ENCODE measurements around the gene C2CD2. TPM values are rescaled to one million over a fixed set of nuclear protein-coding genes. Genes with fewer than 3 reads are reported as not detected.

C2CD2 gene
- total and polyA plus RNA-seq, 10 of the 15 experiments (the other 5 are each of a cell fraction or from before 2014, with no cell fraction given): 2.2 to 30.9 (median 9.9) TPM

GRCh38 chr21:41933313-41934079 lies 20.3 kb downstream of the C2CD2 start:
- FAIRE-seq: no peak
- H3K9ac ChIP-seq (ENCODE audit: control insufficient read depth, insufficient read depth, low read length): no peak overlapping the region
- TF ChIP-seq RFX5 (IDR thresholded peaks at IDR 0.05; ENCODE audit: low read depth, low read length) (no peak), MYB (IDR thresholded peaks at IDR 0.05; ENCODE audit: borderline replicate concordance, low read depth, low read length) (no peak), RUNX3 (IDR thresholded peaks at IDR 0.05; ENCODE audit: low read length) (no peak), ATF7 (IDR thresholded peaks at IDR 0.05; ENCODE audit: low read depth) (no peak), PKNOX1 (IDR thresholded peaks at IDR 0.05) (no peak), RAD51 (IDR thresholded peaks at IDR 0.05) (no peak), SP1 (IDR thresholded peaks at IDR 0.05; ENCODE audit: low read depth, low read length) (no peak), BCL11A (IDR thresholded peaks at IDR 0.05; ENCODE audit: low read depth, low read length) (no peak), POU2F2 (IDR thresholded peaks at IDR 0.05; ENCODE audit: borderline replicate concordance, low read depth, low read length) (no peak), NR2F1 (conservative IDR thresholded peaks at IDR 0.05) (no peak), NFXL1 (IDR thresholded peaks at IDR 0.05; ENCODE audit: borderline replicate concordance) (no peak), RCOR1 (conservative IDR thresholded peaks at IDR 0.05; ENCODE audit: low read depth, low read length) (no peak), CTCF (IDR thresholded peaks at IDR 0.05 in 2 of 3, conservative IDR thresholded peaks at IDR 0.05 in 1 of 3; ENCODE audit: control insufficient read depth in 2 of 3, extremely low read depth in 1 of 3, insufficient read depth in 1 of 3, low read depth in 3 of 3, low read length in 3 of 3) (no peak; a peak in 1 of 6 replicates), MXI1 (IDR thresholded peaks at IDR 0.05; ENCODE audit: low read depth, low read length) (no peak), TCF12 (IDR thresholded peaks at IDR 0.05; ENCODE audit: low read depth, low read length) (no peak), PRDM15 (CRISPR knock-in tag; IDR thresholded peaks at IDR 0.05) (no peak), SREBF1 (IDR thresholded peaks at IDR 0.05; ENCODE audit: low read length) (no peak)

More at GRCh38 chr21:41933313-41934079, 20.3 kb downstream of the C2CD2 start:
- ChIA-PET SMC1A (ENCODE audit: uncharacterized antibody, unreplicated experiment) (interaction anchor here (0.9 to 1.3 kb wide), 2 partner anchors 10 to 184 kb away, joined by 3 to 6 read pairs; no protein-coding TSS in a partner anchor), CTCF (no interaction called here), RAD21 (ENCODE audit: unreplicated experiment) (interaction anchor here (0.7 kb wide), 1 partner anchor 10 kb away, joined by 3 read pairs; no protein-coding TSS in a partner anchor), POLR2A (no interaction called here)
- H3K4me3 ChIP-seq: no peak overlapping the region
- H3K4me1 ChIP-seq (ENCODE audit: control insufficient read depth, insufficient read depth, low read length): peaks cover 17% of the 10 kb centered on the region
- in situ Hi-C loops (cut with MboI) (no loop called here), intact Hi-C loops (cut with micrococcal nuclease; ENCODE audit: unreplicated experiment) (no loop called here)
- 75% methylated on average over 18 of the region's 18 CpGs for WGBS (ENCODE audit: insufficient coverage, insufficient replicate concordance, low lambda C conversion rate, missing lambda C conversion rate)
- no peaks in the 10 kb centered on the region; the same call in 2 of the 3 replicates for H3K9me3 ChIP-seq (replicated peaks; ENCODE audit: control insufficient read depth, insufficient read depth, low read length)
- no peaks in the 10 kb centered on the region for H3K27me3 ChIP-seq (replicated peaks in 1 of 2; ENCODE audit: control insufficient read depth in 2 of 2, insufficient read depth in 2 of 2, low read length in 1 of 2)
- no peak overlapping the region for H2AFZ ChIP-seq (ENCODE audit: control insufficient read depth, low read depth, low read length)
- H3K27ac ChIP-seq (ENCODE audit: control insufficient read depth, insufficient read depth): 0 out of 2 replicates have a peak overlapping the region, but pooled peaks have one; percentile 2
- no peaks in the 10 kb centered on the region for H3K36me3 ChIP-seq (ENCODE audit: control insufficient read depth in 2 of 2, insufficient read depth in 2 of 2, low read length in 1 of 2)
- H3K4me2 ChIP-seq (ENCODE audit: control insufficient read depth, insufficient read depth): no peak overlapping the region
- ATAC-seq (no peak), DNase-seq (ENCODE audit: low read depth, low spot score) (no peak)
- BruUV-seq (replicated peaks): no TSS peak
- H3K79me2 ChIP-seq (ENCODE audit: control insufficient read depth, insufficient read depth, low read length): peaks cover 3% of the 10 kb centered on the region
- no peaks in the 10 kb centered on the region for H4K20me1 ChIP-seq (ENCODE audit: control insufficient read depth, insufficient read depth)

All from GM12878 (cell line).